HepG2 (cell line): ENCODE measurements around the gene LANCL2. TPM values are rescaled to one million over a fixed set of nuclear protein-coding genes. Genes with fewer than 3 reads are reported as not detected.

Experiments used
- ATAC-seq: fragments of 200-7000 bp; cut with Tn5 transposase; 3 replicates; pipeline ENCODE4 v1.9.1; 2020; ENCODE audit warnings: mild to moderate bottlenecking, moderate library complexity
- BruUV-seq: library from RNA; stranded (reverse); fragments of 400-500 nt; replicated peaks from 2 replicates; lab custom pipeline; 2021; lab: Mats Ljungman, UMichigan
- CTCF ChIA-PET: fragments of 300-600 bp; formaldehyde crosslinking; extraction: SDS; loops from one replicate; lab custom pipeline; 2021; ENCODE audit warnings: low total read pairs, inconsistent platforms, low intra/inter-chr PET ratio; lab: Yijun Ruan, JAX
- POLR2A ChIA-PET: fragments of 350-600 bp; sonication (Branson Sonifier 250); formaldehyde crosslinking; loops from one replicate; lab custom pipeline; 2020; ENCODE audit warnings: antibody characterized with exemption, inconsistent platforms; lab: Yijun Ruan, JAX
- DNase-seq: peaks from one replicate; pipeline ENCODE4 v3.0.0-alpha.2; 2015; ENCODE audit warnings: low spot score
- FAIRE-seq: peaks from 3 replicates; lab custom pipeline; 2011; peaks lifted over from hg19 to GRCh38; lab: Jason Lieb, UNC
- H2AFZ ChIP-seq: one replicate; pipeline ENCODE4 v1.6.1; 2011; ENCODE audit warnings: low read length, inconsistent platforms
- H3K27ac ChIP-seq: fragments of 300-600 bp; 3 replicates; pipeline ENCODE4 v1.8.0; 2011; ENCODE audit warnings: mixed run types, mild to moderate bottlenecking, mixed read lengths, low read length, inconsistent platforms; ENCODE audit not compliant: insufficient read depth; ENCODE audit errors: extremely low read length
- H3K27me3 ChIP-seq, 2 experiments: fragments of 200-600 bp in 1 of 2; 2 replicates in 1 of 2; 3 replicates in 1 of 2; pipeline versions ENCODE4 v1.6.0 to v1.8.0; 2011; ENCODE audit warnings: low read length in 2 of 2, mild to moderate bottlenecking in 2 of 2, moderate library complexity in 2 of 2, inconsistent platforms in 1 of 2; ENCODE audit not compliant: insufficient read depth in 2 of 2, control insufficient read depth in 1 of 2
- H3K36me3 ChIP-seq, 2 experiments: fragments of 200-600 bp in 1 of 2; replicated peaks in 1 of 2; 2 replicates in 1 of 2; 3 replicates in 1 of 2; pipeline versions ENCODE4 v1.5.1 to v1.8.0; 2011; ENCODE audit warnings: low read length in 2 of 2, inconsistent platforms in 1 of 2; ENCODE audit not compliant: insufficient read depth in 2 of 2, control insufficient read depth in 1 of 2
- H3K4me1 ChIP-seq: 2 replicates; pipeline ENCODE4 v1.5.1; 2012; ENCODE audit warnings: low read length, inconsistent platforms; ENCODE audit not compliant: insufficient read depth
- H3K4me2 ChIP-seq: 2 replicates; pipeline ENCODE4 v1.6.0; 2011; ENCODE audit warnings: low read depth, low read length, inconsistent platforms
- H3K4me3 ChIP-seq, 3 experiments: fragments of 200-600 bp in 1 of 3; sonication (generic), shearing (Covaris generic) in 1 of 3; replicated peaks in 1 of 3; 2 replicates each; pipeline ENCODE4 v1.5.1; 2011 to 2016; ENCODE audit warnings: low read length in 3 of 3, inconsistent platforms in 2 of 3, low read depth in 2 of 3, mild to moderate bottlenecking in 2 of 3, control low read depth in 1 of 3, mixed read lengths in 1 of 3; ENCODE audit not compliant: insufficient read depth in 1 of 3
- H3K79me2 ChIP-seq: one replicate; pipeline ENCODE4 v1.6.1; 2011; ENCODE audit warnings: low read length, inconsistent platforms; ENCODE audit not compliant: insufficient read depth
- H3K9ac ChIP-seq: 2 replicates; pipeline ENCODE4 v1.6.0; 2011; ENCODE audit warnings: mild to moderate bottlenecking, low read depth, low read length, inconsistent platforms; ENCODE audit not compliant: insufficient read depth
- H3K9me3 ChIP-seq: 2 replicates; pipeline ENCODE4 v1.5.1; 2012; ENCODE audit warnings: mild to moderate bottlenecking, low read length
- H4K20me1 ChIP-seq: 2 replicates; pipeline ENCODE4 v1.6.0; 2011; ENCODE audit warnings: inconsistent platforms, mild to moderate bottlenecking, low read length, moderate library complexity; ENCODE audit not compliant: insufficient read depth
- FOXA3 ChIP-seq: IDR thresholded peaks from 2 replicates; pipeline ENCODE4 v1.6.1; 2016; ENCODE audit warnings: missing genetic modification reagents, missing compliant biosample characterization
- GTF2F1 ChIP-seq: fragments of 150-350 bp; IDR thresholded peaks from 2 replicates; pipeline ENCODE4 v1.6.1; 2014; ENCODE audit warnings: low read length
- HNRNPK ChIP-seq: fragments of 200-400 bp; formaldehyde crosslinking; IDR thresholded peaks from 2 replicates; pipeline ENCODE4 v1.6.1; 2018; ENCODE audit warnings: low read length, low read depth, moderate library complexity, mild to moderate bottlenecking; ENCODE audit not compliant: poor library complexity, severe bottlenecking
- KDM6A ChIP-seq: IDR thresholded peaks from 2 replicates; pipeline ENCODE4 v1.6.1; 2016; ENCODE audit warnings: low read depth
- NCOR1 ChIP-seq: fragments of 200-600 bp; sonication (generic); IDR thresholded peaks from 2 replicates; pipeline ENCODE4 v1.7.0; 2017; ENCODE audit warnings: antibody characterized with exemption, low read length, borderline replicate concordance
- PAWR ChIP-seq: sonication (generic); formaldehyde crosslinking; IDR thresholded peaks from 2 replicates; pipeline ENCODE4 v1.4.0; 2020; ENCODE audit warnings: missing genetic modification reagents, mild to moderate bottlenecking, borderline replicate concordance
- ZNF552 ChIP-seq: sonication (generic); formaldehyde crosslinking; IDR thresholded peaks from 2 replicates; pipeline ENCODE4 v1.9.0; 2022; ENCODE audit warnings: missing genetic modification reagents, mild to moderate bottlenecking, borderline replicate concordance
- ZNF557 ChIP-seq: sonication (generic); formaldehyde crosslinking; IDR thresholded peaks from 2 replicates; pipeline ENCODE4 v1.4.0; 2020; ENCODE audit warnings: missing genetic modification reagents
- ZNF672 ChIP-seq: sonication (generic); formaldehyde crosslinking; IDR thresholded peaks from 2 replicates; pipeline ENCODE4 v1.8.1; 2022; ENCODE audit warnings: missing genetic modification reagents
- WGBS: methylation state at CpG from one replicate; pipeline ENCODE4 v1.1.6; 2017; ENCODE audit warnings: low lambda C conversion rate; 5-methylcytosine and 5-hydroxymethylcytosine counted together
- in situ Hi-C: cut with HindIII; loops from 2 replicates; pipeline ENCODE4 v1.10.0; 2017; ENCODE audit warnings: low pct_unique_long_range_greater_than_20kb; ENCODE audit not compliant: extremely low pct_ligation_motif_present
- intact Hi-C: fragments of 100-400 bp; cut with micrococcal nuclease; formaldehyde crosslinking; loops from one replicate; pipeline ENCODE4 v1.10.0; 2022; ENCODE audit not compliant: unreplicated experiment
- polyA plus RNA-seq, 8 experiments: library from polyadenylated mRNA; depleted of rRNA in 3 of 8; stranded (reverse) in 7 of 8; unstranded in 1 of 8; fragments of >200 nt; fragmentation: Illumina TruSeq in 4 of 8; extraction: Trizol in 4 of 8; gene quantifications; 2 replicates each; pipeline versions ENCODE4 v1.2.1 to v1.2.3, GENCODE V29; 2011 to 2016; ENCODE audit warnings: low read depth in 4 of 8, missing spikeins in 1 of 8, mixed read lengths in 1 of 8; ENCODE audit not compliant: insufficient read depth in 1 of 8
- total RNA-seq, 5 experiments: library from RNA; depleted of rRNA; stranded (reverse); fragments of >200 nt; fragmentation: Illumina TruSeq; extraction: Trizol; gene quantifications; 2 replicates each; pipeline ENCODE4 v1.2.3, GENCODE V29; 2016; ENCODE audit warnings: low read depth in 1 of 5
- TF ChIP-seq, protein P1 (sequence below): sonication (generic); formaldehyde crosslinking; IDR thresholded peaks from 2 replicates; pipeline ENCODE4 v1.8.0; 2022; ENCODE audit warnings: low read depth, missing genetic modification reagents

LANCL2 gene
- total and polyA plus RNA-seq, 2 of the 13 experiments (the other 11 are each of a cell fraction or from before 2014, with no cell fraction given), result 10.0 to 13.8 TPM

DNA sequence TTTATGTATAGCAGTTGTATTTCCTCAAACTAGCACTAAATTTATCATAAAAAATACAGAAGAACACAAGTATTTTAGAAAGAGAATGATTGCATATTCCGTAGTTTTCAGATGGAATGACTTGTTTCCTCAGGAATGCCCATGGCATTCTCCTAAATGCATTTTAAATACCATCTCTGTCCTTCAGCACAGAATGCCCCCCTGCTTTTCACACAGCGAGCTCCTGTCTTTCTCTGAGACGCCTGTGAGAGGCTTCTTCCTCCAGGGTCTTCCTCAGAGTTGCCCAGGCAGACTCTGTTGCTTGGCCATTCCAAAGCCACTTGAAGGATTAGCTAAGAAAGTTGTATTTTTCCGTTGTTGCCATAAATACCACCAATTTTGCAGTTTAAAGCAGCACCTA is 10.1 kb downstream of the LANCL2 start:
- in situ Hi-C loops, result no loop called here
- H3K9me3 ChIP-seq, result no peaks in the 10 kb centered on the region
- WGBS, result 93% methylated on average over 4 of the region's 4 CpGs
- H3K27me3 ChIP-seq, result no peaks in the 10 kb centered on the region
- H3K4me2 ChIP-seq, result no peak overlapping the region
- POLR2A ChIA-PET, result interaction anchor here (1.7 kb wide), 1 partner anchor 9 kb away, joined by 4 read pairs; no protein-coding TSS in a partner anchor
- peaks cover 3% of the 10 kb centered on the region for H3K79me2 ChIP-seq
- H3K9ac ChIP-seq, result no peak overlapping the region
- no peak overlapping the region for H3K4me3 ChIP-seq
- DNase-seq (no peak), ATAC-seq (no peak)
- TF ChIP-seq, protein P1, sequence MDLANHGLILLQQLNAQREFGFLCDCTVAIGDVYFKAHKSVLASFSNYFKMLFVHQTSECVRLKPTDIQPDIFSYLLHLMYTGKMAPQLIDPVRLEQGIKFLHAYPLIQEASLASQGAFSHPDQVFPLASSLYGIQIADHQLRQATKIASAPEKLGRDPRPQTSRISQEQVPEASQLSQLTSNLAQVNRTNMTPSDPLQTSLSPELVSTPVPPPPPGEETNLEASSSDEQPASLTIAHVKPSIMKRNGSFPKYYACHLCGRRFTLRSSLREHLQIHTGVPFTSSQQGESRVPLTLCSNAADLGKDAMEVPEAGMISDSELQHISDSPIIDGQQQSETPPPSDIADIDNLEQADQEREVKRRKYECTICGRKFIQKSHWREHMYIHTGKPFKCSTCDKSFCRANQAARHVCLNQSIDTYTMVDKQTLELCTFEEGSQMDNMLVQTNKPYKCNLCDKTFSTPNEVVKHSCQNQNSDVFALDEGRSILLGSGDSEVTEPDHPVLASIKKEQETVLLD (CRISPR knock-in tag), result no peak
- TF ChIP-seq ZNF552 (CRISPR knock-in tag), result no peak
- TF ChIP-seq, all 625 proteins: peak for 0
- FAIRE-seq, result no peak
- Histone ChIP-seq H4K20me1 (no peaks in the 10 kb centered on the region), H3K36me3 (peaks cover 0 to 2% of the 10 kb centered on the region in 2 experiments; a peak in 1 of 5 replicates), H2AFZ (no peak overlapping the region), H3K4me1 (no peaks in the 10 kb centered on the region), H3K27ac (no peak overlapping the region)
- intact Hi-C loops, result no loop called here
- CTCF ChIA-PET, result no interaction called here
- no TSS peak for BruUV-seq

DNA sequence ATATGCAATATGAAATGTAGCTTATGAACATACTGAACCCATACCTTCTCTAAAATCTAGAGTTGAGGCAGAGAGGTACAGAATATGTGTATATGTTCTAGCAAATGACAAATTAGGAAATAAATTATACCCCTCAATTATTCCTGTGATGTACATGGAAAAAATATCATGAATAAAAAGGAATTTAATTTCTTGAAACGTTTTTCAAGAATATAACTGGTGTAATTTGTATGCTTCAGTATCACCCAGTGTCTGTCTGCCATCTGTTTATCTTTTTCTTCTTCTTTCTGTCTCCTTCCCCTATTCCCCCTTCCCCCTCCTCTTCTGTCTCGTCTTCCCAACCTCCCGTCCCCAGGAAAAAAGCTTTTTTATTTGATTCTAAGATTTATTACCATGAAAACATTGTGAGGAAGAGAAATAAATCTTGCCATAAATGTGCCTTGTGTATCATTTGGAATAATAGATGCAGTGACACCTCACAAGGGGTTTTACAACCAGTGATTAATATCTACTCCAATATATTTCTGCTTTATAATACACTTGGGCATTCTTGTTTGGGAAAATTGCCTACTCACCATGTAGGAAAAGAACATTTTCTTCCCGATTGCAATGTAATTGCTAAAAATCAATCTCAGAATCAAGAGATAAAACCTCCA is 12.2 kb downstream of the LANCL2 start:
- WGBS, result 85% methylated on average over 4 of the region's 4 CpGs
- POLR2A ChIA-PET, result no interaction called here
- in situ Hi-C loops, result no loop called here

More for the DNA sequence above, 12.2 kb downstream of the LANCL2 start:
- CTCF ChIA-PET, result no interaction called here
- Histone ChIP-seq H3K4me1 (no peaks in the 10 kb centered on the region), H3K27me3 (no peaks in the 10 kb centered on the region), H2AFZ (no peak overlapping the region), H3K79me2 (no peaks in the 10 kb centered on the region), H3K4me3 (no peak overlapping the region), H3K9me3 (no peaks in the 10 kb centered on the region), H3K9ac (no peak overlapping the region), H3K27ac (no peak overlapping the region), H3K4me2 (no peak overlapping the region), H3K36me3 (peaks cover 0 to 2% of the 10 kb centered on the region in 2 experiments; a peak in 1 of 5 replicates), H4K20me1 (no peaks in the 10 kb centered on the region)
- ATAC-seq (no peak), DNase-seq (no peak), FAIRE-seq (no peak)
- intact Hi-C loops, result no loop called here
- BruUV-seq, result no TSS peak
- TF ChIP-seq ZNF672 (CRISPR knock-in tag) (no peak), HNRNPK (peak; percentile 74), FOXA3 (CRISPR knock-in tag) (no peak), ZNF557 (CRISPR knock-in tag) (no peak), NCOR1 (no peak), KDM6A (CRISPR knock-in tag) (no peak), GTF2F1 (no peak), PAWR (CRISPR knock-in tag) (no peak)
